HG03060 (cell line): ENCODE data around the gene SARNP.
"Not testable (repeated sequence)": the region's sequence is repeated elsewhere in the genome, so short reads cannot be mapped to it uniquely, and the experiment has no call there.

Experiments used
- ATAC-seq: cut with Tn5 transposase; IDR thresholded peaks from one replicate; pipeline ENCODE4 v1.9.1; 2021; ENCODE audit warnings: low read depth, moderate number of reproducible peaks; ENCODE audit not compliant: unreplicated experiment

SARNP gene

GRCh38 chr12:55840581-55841351 lies 23.2 kb upstream of the SARNP start:
- ATAC-seq: no peak

- no peak for ATAC-seq
Observed at GRCh38 chr12:55839345-55840140, 22.0 kb upstream of the SARNP start.

- ATAC-seq: no peak
Observed at GRCh38 chr12:55838361-55838760, 20.8 kb upstream of the SARNP start.

- not testable (repeated sequence) for ATAC-seq
Observed at GRCh38 chr12:55834400-55834799, 16.9 kb upstream of the SARNP start.

- ATAC-seq: no peak
Observed at GRCh38 chr12:55833056-55833455, 15.5 kb upstream of the SARNP start.

- ATAC-seq: no peak
Observed at GRCh38 chr12:55831447-55831815, 13.9 kb upstream of the SARNP start.

- ATAC-seq: no peak
Observed at GRCh38 chr12:55830601-55831446, 13.3 kb upstream of the SARNP start.

- ATAC-seq: no peak
Observed at GRCh38 chr12:55829967-55830600, 12.6 kb upstream of the SARNP start.

- no peak for ATAC-seq
Observed at GRCh38 chr12:55828357-55828756, 10.8 kb upstream of the SARNP start.

GRCh38 chr12:55827806-55828205 lies 10.3 kb upstream of the SARNP start:
- ATAC-seq: no peak

GRCh38 chr12:55824726-55825125 lies 7.2 kb upstream of the SARNP start:
- no peak for ATAC-seq

GRCh38 chr12:55823419-55823818 lies 5.9 kb upstream of the SARNP start:
- no peak for ATAC-seq

GRCh38 chr12:55822228-55822627 lies 4.7 kb upstream of the SARNP start:
- no peak for ATAC-seq

- ATAC-seq: no peak
Observed at GRCh38 chr12:55820679-55821078, 3.2 kb upstream of the SARNP start.

GRCh38 chr12:55818886-55819285 lies 1.4 kb upstream of the SARNP start:
- no peak for ATAC-seq

- ATAC-seq: no peak
Observed at GRCh38 chr12:55818140-55818728, 710 bp upstream of the SARNP start.

- ATAC-seq: no peak
Observed at GRCh38 chr12:55816881-55817344, 611 bp downstream of the SARNP start.

GRCh38 chr12:55815473-55815872 lies 2.1 kb downstream of the SARNP start:
- ATAC-seq: no peak

- no peak for ATAC-seq
Observed at GRCh38 chr12:55814257-55814656, 3.3 kb downstream of the SARNP start.

GRCh38 chr12:55812088-55812487 lies 5.4 kb downstream of the SARNP start:
- no peak for ATAC-seq
